Caki2 (cell line): ENCODE data around the gene KCNC4. TPM values are rescaled to one million over a fixed set of nuclear protein-coding genes. Genes with fewer than 3 reads are reported as not detected.

Experiments used
- total RNA-seq: library from RNA; depleted of rRNA; stranded (reverse); fragments of >200 nt; shearing (Covaris generic); gene quantifications from 2 replicates; pipeline ENCODE4 v1.2.3, GENCODE V29; 2014; ENCODE audit warnings: low replicate concordance; rRNA removed

KCNC4 gene
- total RNA-seq, 1 experiment from 2014 or later, result 4.9 TPM

Other genes starting within 250 kb of the KCNC4 start
- 18.3 and 26.3 TPM in 2 replicates for gene AHCYL1, start 225.5 kb upstream of the KCNC4 start, total RNA-seq
- gene STRIP1, start 175.7 kb upstream of the KCNC4 start, total RNA-seq, result 11.9 and 16.5 TPM in 2 replicates
- gene ALX3, start 139.6 kb upstream of the KCNC4 start, total RNA-seq, result not detected in 2 replicates
- gene UBL4B, start 97.9 kb upstream of the KCNC4 start, total RNA-seq, result not detected in 2 replicates
- 1.3 and 3.2 TPM in 2 replicates for gene SLC6A17, start 59.8 kb upstream of the KCNC4 start, total RNA-seq
- 12.6 and 14.1 TPM in 2 replicates for gene RBM15, start 129.1 kb downstream of the KCNC4 start, total RNA-seq
- 54.2 and 56.5 TPM in 2 replicates for gene SLC16A4, start 180.7 kb downstream of the KCNC4 start, total RNA-seq
- gene LAMTOR5, start 197.4 kb downstream of the KCNC4 start, total RNA-seq, result 151 and 170 TPM in 2 replicates
- gene PROK1, start 240.8 kb downstream of the KCNC4 start, total RNA-seq, result not detected in 2 replicates